Colonic mucosa (tissue), 4 donors: ENCODE results near the gene USH1G. TPM values are rescaled to one million over a fixed set of nuclear protein-coding genes. Genes with fewer than 3 reads are reported as not detected.
A peak's percentile ranks its signal among the peaks of the same experiment; 100 is the strongest.

Experiments used
- DNase-seq: peaks from one replicate; pipeline ENCODE4 v3.0.0-alpha.2; 2020
- H3K27ac ChIP-seq: fragments of 200-600 bp; one replicate; pipeline ENCODE4 v1.8.0; 2021
- H3K27me3 ChIP-seq: fragments of 200-600 bp; one replicate; pipeline ENCODE4 v1.8.0; 2021
- H3K36me3 ChIP-seq: fragments of 200-600 bp; one replicate; pipeline ENCODE4 v1.8.0; 2021
- H3K4me1 ChIP-seq: fragments of 200-600 bp; one replicate; pipeline ENCODE4 v1.8.0; 2021; ENCODE audit warnings: mild to moderate bottlenecking
- H3K4me3 ChIP-seq: fragments of 200-600 bp; one replicate; pipeline ENCODE4 v1.8.0; 2021
- H3K9ac ChIP-seq, 2 donors: one replicate each; pipeline ENCODE4 v1.7.0; 2013; ENCODE audit warnings: control low read depth in 2 of 2, low read depth in 2 of 2, low read length in 2 of 2
- H3K9me3 ChIP-seq: fragments of 200-600 bp; one replicate; pipeline ENCODE4 v1.8.0; 2021
- CTCF ChIP-seq: fragments of 200-600 bp; IDR thresholded peaks from one replicate; pipeline ENCODE4 v1.8.0; 2022; ENCODE audit warnings: antibody characterized with exemption, mild to moderate bottlenecking
- intact Hi-C: fragments of 100-400 bp; cut with DNase I; formaldehyde crosslinking; loops from one replicate; pipeline ENCODE4 v1.14.1; 2022
- total RNA-seq, 2 donors: library from RNA; stranded (reverse); fragmentation: NEBNext Ultra II Directional in 1 of 2; extraction: Animal tissue kit (Norgen Biotek cat#: 25700) in 1 of 2; gene quantifications; one replicate each; pipeline ENCODE4 v1.2.1, GENCODE V29; 2021
- donor health status: healthy.
- donor health status: DM: no; HTN: no; CAD: no.
- donor health status: DM: no; HTN: no; CAD: no.

The USH1G gene
- total RNA-seq, 2 donors from 2014 or later, result 0.05 TPM; not detected in 1

- Histone ChIP-seq H3K27ac (no peak overlapping the region), H3K9ac (no peak overlapping the region), H3K4me3 (no peak overlapping the region), H3K4me1 (no peaks in the 10 kb centered on the region), H3K27me3 (no peaks in the 10 kb centered on the region), H3K9me3 (no peaks in the 10 kb centered on the region), H3K36me3 (no peaks in the 10 kb centered on the region)
- intact Hi-C loops, result loop anchor here (5.0 kb wide), 1 partner anchor 164 kb away; no protein-coding TSS in a partner anchor
- DNase-seq, result no peak
- TF ChIP-seq CTCF, result no peak
Observed at GRCh38 chr17:74956093-74956492, 33.0 kb upstream of the USH1G start.

GRCh38 chr17:74954665-74955421 is 31.8 kb upstream of the USH1G start:
- intact Hi-C loops, result loop anchor here (2.0 to 5.0 kb wide), 2 partner anchors 30 to 163 kb away; partner anchors contain the start of gene OTOP2
- no peaks in the 10 kb centered on the region for H3K27me3 ChIP-seq
- no peaks in the 10 kb centered on the region for H3K36me3 ChIP-seq
- no peak overlapping the region for H3K27ac ChIP-seq
- no peak overlapping the region for H3K9ac ChIP-seq
- DNase-seq, result no peak
- no peak overlapping the region for H3K4me3 ChIP-seq
- H3K4me1 ChIP-seq, result no peaks in the 10 kb centered on the region
- H3K9me3 ChIP-seq, result no peaks in the 10 kb centered on the region
- TF ChIP-seq CTCF, result no peak

GRCh38 chr17:74954115-74954514 is 31.1 kb upstream of the USH1G start:
- Histone ChIP-seq H3K9ac (no peak overlapping the region), H3K9me3 (no peaks in the 10 kb centered on the region), H3K4me3 (no peak overlapping the region), H3K27me3 (no peaks in the 10 kb centered on the region), H3K4me1 (no peaks in the 10 kb centered on the region), H3K27ac (no peak overlapping the region), H3K36me3 (no peaks in the 10 kb centered on the region)
- intact Hi-C loops, result loop anchor here (2.0 kb wide), 1 partner anchor 29 kb away; the partner anchor contains the start of gene OTOP2
- no peak for DNase-seq
- no peak for TF ChIP-seq CTCF

GRCh38 chr17:74953134-74953687 is 30.2 kb upstream of the USH1G start:
- Histone ChIP-seq H3K4me3 (no peak overlapping the region), H3K27me3 (no peaks in the 10 kb centered on the region), H3K36me3 (no peaks in the 10 kb centered on the region), H3K9ac (no peak overlapping the region), H3K27ac (no peak overlapping the region), H3K9me3 (no peaks in the 10 kb centered on the region), H3K4me1 (no peaks in the 10 kb centered on the region)
- no peak for TF ChIP-seq CTCF
- peak; percentile 42 for DNase-seq
- intact Hi-C loops, result no loop called here

GRCh38 chr17:74952431-74953133 is 29.5 kb upstream of the USH1G start:
- H3K9me3 ChIP-seq, result no peaks in the 10 kb centered on the region
- no peaks in the 10 kb centered on the region for H3K27me3 ChIP-seq
- intact Hi-C loops, result no loop called here
- no peak overlapping the region for H3K4me3 ChIP-seq
- DNase-seq, result no peak
- H3K9ac ChIP-seq, result no peak overlapping the region
- peak overlapping the region; percentile 17 for H3K27ac ChIP-seq
- H3K36me3 ChIP-seq, result no peaks in the 10 kb centered on the region
- TF ChIP-seq CTCF, result no peak
- H3K4me1 ChIP-seq, result no peaks in the 10 kb centered on the region
